HG03175 (cell line): ENCODE results near the gene GRIA3.
"Not testable (repeated sequence)": the region's sequence is repeated elsewhere in the genome, so short reads cannot be mapped to it uniquely, and the experiment has no call there.

Experiments used
- ATAC-seq: cut with Tn5 transposase; IDR thresholded peaks from one replicate; pipeline ENCODE4 v1.9.1; 2021; ENCODE audit warnings: mild to moderate bottlenecking, moderate library complexity; ENCODE audit not compliant: unreplicated experiment

Gene GRIA3

DNA sequence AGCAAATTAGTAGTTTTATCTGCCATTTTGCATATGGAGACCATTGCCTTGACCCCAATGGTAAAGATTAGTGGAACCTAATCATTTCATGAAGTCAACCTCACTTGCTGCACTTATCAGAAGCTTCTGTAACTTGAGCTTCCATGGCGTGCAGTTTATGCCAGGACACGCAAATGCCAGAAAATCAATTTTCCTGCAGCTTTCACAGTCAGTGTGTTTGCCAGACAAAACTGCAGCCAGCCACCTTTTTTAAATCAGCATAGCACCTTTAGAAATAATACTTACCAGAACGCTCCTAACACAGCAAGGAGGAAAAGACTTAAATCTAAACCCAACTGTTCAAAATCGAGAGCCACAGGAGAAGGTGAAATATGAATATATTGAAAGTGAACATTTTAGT lies 265.3 kb downstream of the GRIA3 start:
- no peak for ATAC-seq

GRCh38 chrX:123450222-123450621 lies 266.1 kb downstream of the GRIA3 start:
- ATAC-seq: no peak

DNA sequence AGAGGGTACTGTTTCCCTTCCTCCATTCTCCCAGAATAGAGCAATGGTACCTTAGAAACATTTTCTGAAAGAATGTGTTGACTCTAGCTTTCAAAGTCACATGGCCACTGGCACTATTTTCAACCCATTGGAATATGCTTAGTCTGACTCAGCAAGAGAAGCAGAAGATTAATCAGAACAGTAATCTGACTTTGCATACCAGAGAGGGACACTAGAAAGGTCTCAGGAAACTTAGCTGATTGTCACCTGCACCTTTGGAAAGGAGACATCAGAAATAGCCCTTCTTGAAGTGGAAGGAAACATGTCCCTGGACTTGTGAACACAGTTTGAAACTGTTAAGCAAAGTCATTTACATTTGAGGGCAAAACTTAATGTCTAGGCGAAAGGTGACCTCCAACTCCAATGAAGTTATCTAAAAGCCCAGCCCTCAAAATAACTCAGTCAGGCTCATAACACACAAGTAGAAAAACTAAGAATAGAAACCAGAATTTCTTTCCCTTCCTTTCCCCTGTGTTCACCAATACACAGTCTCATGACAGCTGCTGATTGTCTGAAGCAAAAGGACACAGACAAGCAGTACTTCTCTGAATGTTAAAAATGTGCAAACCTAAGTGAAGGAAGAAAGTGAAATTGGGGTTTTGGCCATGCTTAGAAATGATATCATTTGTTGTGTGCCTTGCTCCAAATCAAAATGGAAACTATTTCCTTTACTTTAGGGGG lies 270.8 kb downstream of the GRIA3 start:
- ATAC-seq: no peak

DNA sequence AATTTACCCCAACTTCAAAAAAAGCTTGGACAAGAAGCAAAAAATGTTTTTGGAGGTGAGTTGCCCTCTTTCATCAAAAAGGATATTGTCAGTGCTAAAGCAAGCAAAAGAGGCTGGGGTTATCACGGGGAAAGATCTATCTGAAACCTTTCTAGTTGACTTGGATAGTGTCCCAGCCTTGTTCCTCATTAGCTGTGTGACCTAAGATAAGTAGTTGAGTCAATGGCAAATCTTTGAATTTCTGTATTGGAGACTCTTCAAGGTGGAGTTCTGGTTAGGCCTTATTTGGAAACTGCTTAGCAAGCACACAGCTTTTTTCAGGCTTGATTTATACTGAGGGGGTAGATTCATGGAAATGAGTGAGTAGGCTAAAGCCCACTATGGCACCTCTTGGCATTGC lies 271.6 kb downstream of the GRIA3 start:
- no peak for ATAC-seq

GRCh38 chrX:123464709-123465108 lies 280.6 kb downstream of the GRIA3 start:
- ATAC-seq: no peak

GRCh38 chrX:123468481-123468880 lies 284.4 kb downstream of the GRIA3 start:
- ATAC-seq: no peak

DNA sequence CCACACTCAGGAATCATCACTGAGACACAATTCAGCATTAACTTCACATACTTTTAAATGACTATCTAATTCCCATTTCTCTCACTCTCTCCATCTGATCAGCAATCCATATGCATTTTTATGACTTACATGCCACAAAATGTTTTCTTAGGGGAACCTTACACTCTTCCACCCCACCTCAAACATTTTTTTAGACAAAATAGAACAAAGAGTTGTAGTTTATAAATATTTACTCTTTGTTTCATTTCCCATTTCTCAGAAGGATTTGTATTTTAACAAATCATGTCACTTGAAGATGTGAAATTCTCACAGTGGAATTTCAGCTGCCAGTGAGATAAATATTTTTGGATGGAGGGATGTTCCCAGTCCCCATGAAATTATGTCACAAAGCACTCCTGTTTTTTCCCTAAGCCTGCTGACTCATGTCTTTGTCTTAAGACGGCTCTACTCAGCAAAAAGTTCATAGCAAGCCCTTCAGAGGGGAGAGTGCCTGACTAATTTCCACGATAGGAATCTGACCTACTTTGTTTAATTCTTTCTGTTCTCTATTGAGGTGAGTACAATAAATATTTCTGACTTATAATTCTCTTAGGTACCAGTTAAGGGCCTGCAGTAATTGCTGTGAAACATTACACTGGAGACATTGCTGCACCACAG lies 291.1 kb downstream of the GRIA3 start:
- ATAC-seq: no peak

- no peak for ATAC-seq
Measured at GRCh38 chrX:123476611-123477219, 292.6 kb downstream of the GRIA3 start.

GRCh38 chrX:123477673-123478072 lies 293.6 kb downstream of the GRIA3 start:
- ATAC-seq: no peak

DNA sequence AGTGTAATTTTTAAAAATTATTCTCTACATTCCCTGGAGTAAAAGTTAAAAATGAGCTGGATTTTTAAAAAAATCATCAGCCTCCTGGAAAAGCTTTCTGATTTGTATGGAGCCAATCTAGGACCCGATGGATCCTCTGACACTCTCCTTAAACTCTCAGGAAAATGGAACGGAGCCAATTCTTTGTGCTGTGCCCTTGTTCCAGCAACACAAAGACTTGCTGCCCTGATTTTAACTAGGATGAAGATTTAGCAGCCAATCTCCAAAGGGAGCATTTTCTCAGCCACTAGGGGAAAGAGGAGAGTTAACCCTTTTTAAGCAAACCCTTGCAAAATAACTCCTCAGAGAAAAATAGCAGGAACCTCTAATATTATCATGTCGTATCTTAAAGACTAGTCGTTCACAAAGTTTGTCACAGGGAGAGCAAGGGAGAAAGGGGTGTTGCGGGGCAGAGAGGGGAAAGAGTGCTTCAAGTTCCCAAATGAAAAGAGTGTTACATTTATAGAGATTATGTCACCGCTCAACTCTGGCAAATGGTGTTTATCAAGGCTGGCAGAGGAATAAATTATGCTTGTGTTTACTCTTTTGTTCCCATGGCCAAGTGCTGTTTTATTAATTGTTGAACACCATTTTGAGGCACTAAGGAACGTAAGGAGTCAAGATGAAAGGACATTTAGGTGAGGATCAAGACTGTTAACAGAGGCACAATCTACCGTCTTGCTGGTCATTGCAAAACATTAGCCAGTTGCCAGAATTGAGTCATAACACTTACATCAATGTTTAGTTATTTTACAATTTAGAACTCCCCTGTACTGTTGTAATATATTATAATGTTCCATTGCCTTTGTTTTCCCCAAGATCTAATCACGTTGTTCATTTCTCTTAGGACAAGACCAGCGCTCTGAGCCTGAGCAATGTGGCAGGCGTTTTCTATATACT lies 298.1 kb downstream of the GRIA3 start:
- no peak for ATAC-seq

GRCh38 chrX:123486297-123486696 lies 302.2 kb downstream of the GRIA3 start:
- no peak for ATAC-seq

GRCh38 chrX:123487236-123487635 lies 303.2 kb downstream of the GRIA3 start:
- no peak for ATAC-seq

GRCh38 chrX:123487669-123488068 lies 303.6 kb downstream of the GRIA3 start:
- ATAC-seq: no peak

- no peak for ATAC-seq
Measured at GRCh38 chrX:123489011-123489410, 304.9 kb downstream of the GRIA3 start.

DNA sequence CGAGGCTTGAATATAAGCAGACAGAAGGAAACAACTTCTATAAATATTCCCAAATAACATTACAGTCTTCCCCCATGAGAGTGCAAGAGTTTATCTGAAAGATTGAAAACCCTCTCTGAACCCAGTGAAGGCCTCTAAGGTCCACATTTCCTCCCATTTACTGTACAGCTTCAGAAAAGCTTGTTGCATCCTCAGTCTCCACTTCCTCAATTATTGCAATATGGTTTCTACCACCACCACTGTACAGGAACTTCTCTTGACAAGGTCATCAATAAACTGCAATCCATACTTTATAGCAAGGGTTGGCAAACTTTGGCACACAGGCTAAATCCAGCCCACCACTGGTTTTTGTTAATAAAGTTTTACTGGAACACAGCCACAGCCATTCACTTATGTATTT lies 309.8 kb downstream of the GRIA3 start:
- no peak for ATAC-seq

DNA sequence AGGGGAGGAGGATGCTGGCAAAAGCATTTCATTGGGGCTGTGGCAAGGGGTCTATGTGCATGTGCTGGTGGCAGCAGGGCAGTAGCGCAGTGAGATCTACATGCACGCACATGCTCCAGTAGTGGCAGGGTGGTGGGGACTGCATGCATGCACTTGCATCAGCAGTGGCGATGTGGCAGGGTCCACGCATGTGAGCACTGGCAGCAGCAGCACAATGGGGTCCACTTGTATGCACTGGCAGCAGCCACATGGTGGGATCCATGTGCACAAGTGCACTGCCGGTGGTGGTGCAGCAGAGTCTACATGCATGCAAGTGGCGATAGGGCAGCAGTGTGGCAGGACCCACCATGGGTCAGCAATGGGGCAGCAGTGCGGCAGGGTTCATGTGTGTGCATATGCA lies 315.7 kb downstream of the GRIA3 start:
- ATAC-seq: no peak

GRCh38 chrX:123504047-123504446 lies 320.0 kb downstream of the GRIA3 start:
- no peak for ATAC-seq

GRCh38 chrX:123504630-123505270 lies 320.7 kb downstream of the GRIA3 start:
- no peak for ATAC-seq

DNA sequence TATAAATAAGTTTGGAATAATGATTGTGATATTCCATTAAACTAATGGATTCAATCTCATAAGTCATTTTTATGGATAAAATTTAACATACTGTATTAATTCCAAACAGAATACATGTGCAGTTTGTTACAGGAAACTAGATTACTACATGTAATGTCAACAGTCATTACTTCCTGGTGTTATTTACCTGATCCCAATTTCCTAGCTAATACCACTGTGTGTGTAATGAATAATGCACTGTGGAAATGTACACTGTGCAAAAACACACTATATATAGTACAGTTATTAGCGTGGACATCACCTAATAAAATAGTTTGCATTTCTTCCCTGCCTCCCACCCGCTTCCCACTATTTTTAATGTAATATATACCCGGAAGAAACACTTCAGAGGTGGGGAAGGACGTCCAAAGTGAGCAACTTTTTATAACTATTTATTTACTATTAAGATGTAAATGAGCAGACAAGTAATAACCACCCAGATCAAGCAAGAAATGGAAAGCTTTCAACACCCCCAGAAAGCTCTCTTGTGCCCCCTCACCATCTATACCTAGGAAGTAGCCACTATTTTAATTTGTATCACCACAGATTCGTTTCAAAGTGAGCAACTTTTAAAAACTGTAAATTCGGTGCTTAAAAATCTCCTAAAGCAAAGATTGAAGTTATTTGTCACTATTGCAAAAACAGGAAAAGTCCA lies 329.7 kb downstream of the GRIA3 start:
- ATAC-seq: no peak

GRCh38 chrX:123514279-123514640 lies 330.2 kb downstream of the GRIA3 start:
- not testable (repeated sequence) for ATAC-seq
